Lung microvascular endothelial cell (primary cell): ENCODE results near the gene PLSCR2. TPM values are rescaled to one million over a fixed set of nuclear protein-coding genes. Genes with fewer than 3 reads are reported as not detected.
"Not testable (repeated sequence)": the region's sequence is repeated elsewhere in the genome, so short reads cannot be mapped to it uniquely, and the experiment has no call there.

Experiments
- DNase-seq, 2 donors: peaks; one replicate each; pipeline versions ENCODE4 v3.0.0 to v3.0.0-alpha.2; 2010; ENCODE audit warnings: low read depth in 2 of 2
- total RNA-seq: library from RNA; depleted of rRNA; stranded (reverse); fragments of >200 nt; gene quantifications from 2 replicates; pipeline ENCODE4 v1.2.1, GENCODE V29; 2014

PLSCR2 gene
- total RNA-seq, 1 donor from 2014 or later = not detected

- DNase-seq = peak; percentile 5 to 52
These were observed 47.3 kb downstream of the PLSCR2 start for GRCh38 chr3:146421819-146422759.

GRCh38 chr3:146416366-146416765, 53.0 kb downstream of the PLSCR2 start:
- no peak for DNase-seq

- DNase-seq = no peak
These were observed 55.4 kb downstream of the PLSCR2 start for GRCh38 chr3:146414010-146414409.

GRCh38 chr3:146412711-146413110, 56.6 kb downstream of the PLSCR2 start:
- DNase-seq = not testable (repeated sequence)

GRCh38 chr3:146407956-146408355, 61.4 kb downstream of the PLSCR2 start:
- no peak for DNase-seq

GRCh38 chr3:146404436-146404835, 64.9 kb downstream of the PLSCR2 start:
- no peak for DNase-seq

- DNase-seq = no peak
These were observed 65.6 kb downstream of the PLSCR2 start for GRCh38 chr3:146403792-146404191.

- peak; percentile 47 to 75 for DNase-seq
These were observed 72.6 kb downstream of the PLSCR2 start for GRCh38 chr3:146396792-146397191.

GRCh38 chr3:146395164-146395563, 74.2 kb downstream of the PLSCR2 start:
- no peak for DNase-seq

GRCh38 chr3:146390957-146391356, 78.4 kb downstream of the PLSCR2 start:
- peak; percentile 23 to 98 for DNase-seq

GRCh38 chr3:146390006-146390772, 79.2 kb downstream of the PLSCR2 start:
- peak in 1 of 2 donors; percentile 86 for DNase-seq

- DNase-seq = no peak
These were observed 81.8 kb downstream of the PLSCR2 start for GRCh38 chr3:146387566-146387965.

GRCh38 chr3:146386936-146387335, 82.4 kb downstream of the PLSCR2 start:
- no peak for DNase-seq

GRCh38 chr3:146384786-146385185, 84.6 kb downstream of the PLSCR2 start:
- no peak for DNase-seq

Other genes with a start within 250 kb of the PLSCR2 start
- 494 and 1,169 TPM in 2 replicates for gene PLSCR4, start 218.5 kb downstream of the PLSCR2 start, total RNA-seq
- gene PLSCR1, start 75.0 kb upstream of the PLSCR2 start, total RNA-seq = 58.0 and 70.4 TPM in 2 replicates
- gene PLSCR5, start 135.8 kb upstream of the PLSCR2 start, total RNA-seq = not detected in 2 replicates